Fibroblast of lung (primary cell): Measurements from ENCODE around the gene SMIM7.

Source experiments
- CTCF ChIP-seq, 2 donors: IDR thresholded peaks in 1 of 2; conservative IDR thresholded peaks in 1 of 2; 1 replicate in 1 of 2; 2 replicates in 1 of 2; pipeline ENCODE4 v1.5.1; 2011 to 2012; ENCODE audit warnings: low read length in 2 of 2, control low read depth in 1 of 2, inconsistent platforms in 1 of 2, low read depth in 1 of 2, mild to moderate bottlenecking in 1 of 2
- EZH2 ChIP-seq: IDR thresholded peaks from 2 replicates; pipeline ENCODE4 v1.5.1; 2012; ENCODE audit warnings: low read length, control low read depth, mild to moderate bottlenecking; ENCODE audit errors: missing control alignments

GRCh38 chr19:16698914-16699313 is 39.0 kb upstream of the SMIM7 start:
- TF ChIP-seq CTCF (conservative IDR thresholded peaks at IDR 0.05 in 1 of 2, IDR thresholded peaks at IDR 0.05 in 1 of 2; ENCODE audit: low read depth in 1 of 2, low read length in 2 of 2) (no peak), EZH2 (no peak)
